Right lung (tissue), 10 donors: Measurements from ENCODE around the gene ZBTB1. TPM values are rescaled to one million over a fixed set of nuclear protein-coding genes. Genes with fewer than 3 reads are reported as not detected.

Source experiments
- DNase-seq, 2 donors: peaks; one replicate each; pipeline ENCODE4 v3.0.0-alpha.2; 2013
- long read RNA-seq, 8 donors: transcript quantifications; one replicate each; lab custom pipeline, GENCODE V29; 2026
- polyA plus RNA-seq, 5 donors: library from polyadenylated mRNA; unstranded; fragments of 120-200 nt; gene quantifications; one replicate each; pipeline versions ENCODE4 v1.2.1 to v1.2.3, GENCODE V29; 2013; ENCODE audit warnings: inconsistent platforms in 1 of 5, low replicate concordance in 1 of 5; ENCODE audit not compliant: insufficient read length in 5 of 5, insufficient read depth in 1 of 5

Gene ZBTB1, protein sequence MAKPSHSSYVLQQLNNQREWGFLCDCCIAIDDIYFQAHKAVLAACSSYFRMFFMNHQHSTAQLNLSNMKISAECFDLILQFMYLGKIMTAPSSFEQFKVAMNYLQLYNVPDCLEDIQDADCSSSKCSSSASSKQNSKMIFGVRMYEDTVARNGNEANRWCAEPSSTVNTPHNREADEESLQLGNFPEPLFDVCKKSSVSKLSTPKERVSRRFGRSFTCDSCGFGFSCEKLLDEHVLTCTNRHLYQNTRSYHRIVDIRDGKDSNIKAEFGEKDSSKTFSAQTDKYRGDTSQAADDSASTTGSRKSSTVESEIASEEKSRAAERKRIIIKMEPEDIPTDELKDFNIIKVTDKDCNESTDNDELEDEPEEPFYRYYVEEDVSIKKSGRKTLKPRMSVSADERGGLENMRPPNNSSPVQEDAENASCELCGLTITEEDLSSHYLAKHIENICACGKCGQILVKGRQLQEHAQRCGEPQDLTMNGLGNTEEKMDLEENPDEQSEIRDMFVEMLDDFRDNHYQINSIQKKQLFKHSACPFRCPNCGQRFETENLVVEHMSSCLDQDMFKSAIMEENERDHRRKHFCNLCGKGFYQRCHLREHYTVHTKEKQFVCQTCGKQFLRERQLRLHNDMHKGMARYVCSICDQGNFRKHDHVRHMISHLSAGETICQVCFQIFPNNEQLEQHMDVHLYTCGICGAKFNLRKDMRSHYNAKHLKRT
- polyA plus RNA-seq, result 10 to 100 TPM; 52.1 to 84.0 (median 69.6) TPM
- long read RNA-seq, donor 1, full-length matches to known transcripts, result 2 of 37 reads
- long read RNA-seq, donor 1, partial matches to known transcripts, result 35 of 37 reads
- long read RNA-seq, donor 1, other reads (novel, unspliced or antisense), result 0 of 37 reads
- long read RNA-seq, donor 2, partial matches to known transcripts, result 37 of 37 reads
- long read RNA-seq, donor 2, other reads (novel, unspliced or antisense), result 0 of 37 reads
- long read RNA-seq, donor 3, full-length matches to known transcripts, result 2 of 18 reads
- long read RNA-seq, donor 3, partial matches to known transcripts, result 16 of 18 reads
- long read RNA-seq, donor 3, other reads (novel, unspliced or antisense), result 0 of 18 reads
- long read RNA-seq, donor 4, partial matches to known transcripts, result 13 of 13 reads
- long read RNA-seq, donor 4, other reads (novel, unspliced or antisense), result 0 of 13 reads
- long read RNA-seq, donor 5, full-length matches to known transcripts, result 1 of 54 reads
- long read RNA-seq, donor 5, partial matches to known transcripts, result 53 of 54 reads
- long read RNA-seq, donor 5, other reads (novel, unspliced or antisense), result 0 of 54 reads
- long read RNA-seq, donor 6, full-length matches to known transcripts, result 2 of 32 reads
- long read RNA-seq, donor 6, partial matches to known transcripts, result 30 of 32 reads
- long read RNA-seq, donor 6, other reads (novel, unspliced or antisense), result 0 of 32 reads
- long read RNA-seq, donor 7, full-length matches to known transcripts, result 2 of 18 reads
- long read RNA-seq, donor 7, partial matches to known transcripts, result 16 of 18 reads
- long read RNA-seq, donor 7, other reads (novel, unspliced or antisense), result 0 of 18 reads
- long read RNA-seq, donor 8, partial matches to known transcripts, result 9 of 9 reads
- long read RNA-seq, donor 8, other reads (novel, unspliced or antisense), result 0 of 9 reads

DNA sequence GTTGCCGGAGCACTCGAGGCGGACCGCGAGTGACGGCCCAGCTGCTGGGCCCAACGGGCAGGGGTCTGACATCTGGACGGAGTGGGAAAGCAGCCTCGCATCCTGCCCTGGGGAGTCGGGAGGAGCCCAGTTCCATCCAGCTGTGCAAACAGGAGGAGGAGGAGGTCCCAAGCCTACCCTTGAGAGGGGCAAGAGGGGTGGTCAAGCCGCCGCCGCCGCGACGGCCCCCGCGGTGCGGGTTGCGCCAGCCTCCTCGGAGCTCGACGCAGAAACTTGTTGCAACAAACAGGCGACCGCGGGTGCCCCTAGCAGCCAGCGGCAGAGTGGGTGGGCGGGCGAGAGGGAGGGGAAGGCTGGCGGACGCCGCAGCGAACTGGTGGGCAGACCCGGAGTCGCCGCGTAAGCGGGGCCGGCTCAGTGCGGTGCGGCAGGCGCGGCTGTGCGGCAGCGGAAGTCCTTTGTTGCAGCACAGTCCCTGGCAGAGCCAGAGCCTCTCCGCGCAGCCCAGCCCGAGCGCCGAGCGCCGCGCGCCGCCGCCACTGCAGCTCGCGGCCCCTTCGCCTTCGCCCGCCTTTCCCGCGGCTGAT, at the start of gene ZBTB1:
ZBTB1 (plus strand) TSS at position 461 of the 587 bp plus-strand sequence. CDS start 16,735 bp downstream, outside the sequence.
- DNase-seq, result peak; percentile 86 to 88

DNA sequence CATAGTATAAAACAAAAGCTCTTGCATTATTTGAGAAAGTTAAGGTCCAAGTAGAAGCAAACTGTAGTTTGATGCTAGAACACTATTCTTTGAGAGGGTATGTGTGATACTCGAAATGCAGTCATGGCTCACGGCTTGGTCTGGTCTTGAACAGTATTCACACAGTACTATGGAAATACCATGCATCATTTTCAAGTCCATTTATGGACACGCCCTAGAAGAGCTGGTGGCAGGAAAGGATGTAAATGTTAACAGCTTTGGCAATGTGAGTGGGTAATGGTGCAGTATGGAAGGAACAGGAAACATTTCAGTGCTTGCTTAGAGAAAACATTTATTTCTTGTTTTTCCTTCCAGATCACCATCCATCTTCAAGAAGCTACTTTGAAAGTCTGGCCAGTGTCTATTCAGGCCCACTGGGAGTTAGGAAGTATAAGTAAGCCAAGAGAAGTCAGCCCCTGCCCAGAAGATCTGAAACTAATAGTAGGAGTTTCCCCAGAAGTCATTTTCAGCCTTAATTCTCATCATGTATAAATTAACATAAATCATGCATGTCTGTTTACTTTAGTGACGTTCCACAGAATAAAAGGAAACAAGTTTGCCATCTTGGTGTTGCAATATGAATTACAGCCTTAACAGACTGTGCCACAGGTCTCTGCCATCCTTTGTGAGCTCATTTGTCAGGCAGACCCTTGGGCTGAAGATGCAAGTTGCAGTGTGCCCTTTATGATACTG, 45.0 kb upstream of the ZBTB1 start:
- DNase-seq, result no peak

DNA sequence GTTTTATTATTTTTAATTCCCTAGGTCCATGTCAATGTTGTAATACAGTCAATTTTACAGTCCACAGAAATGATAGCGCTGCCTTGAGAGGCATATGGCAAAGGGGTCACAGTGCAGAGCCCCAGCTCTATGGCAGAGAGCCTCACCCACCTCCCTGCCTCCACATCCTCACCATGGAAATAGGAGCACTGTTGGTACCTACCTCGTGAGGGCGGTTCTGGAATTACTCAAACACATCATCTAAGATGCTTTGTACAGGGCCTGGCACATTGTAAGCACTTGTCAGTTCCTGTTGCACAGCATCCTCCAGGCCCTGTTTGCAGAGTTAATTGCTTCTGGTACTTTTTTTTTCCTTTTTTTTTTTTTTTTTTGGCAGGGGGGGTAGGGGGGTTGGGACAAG, 43.3 kb upstream of the ZBTB1 start:
- DNase-seq, result no peak

DNA sequence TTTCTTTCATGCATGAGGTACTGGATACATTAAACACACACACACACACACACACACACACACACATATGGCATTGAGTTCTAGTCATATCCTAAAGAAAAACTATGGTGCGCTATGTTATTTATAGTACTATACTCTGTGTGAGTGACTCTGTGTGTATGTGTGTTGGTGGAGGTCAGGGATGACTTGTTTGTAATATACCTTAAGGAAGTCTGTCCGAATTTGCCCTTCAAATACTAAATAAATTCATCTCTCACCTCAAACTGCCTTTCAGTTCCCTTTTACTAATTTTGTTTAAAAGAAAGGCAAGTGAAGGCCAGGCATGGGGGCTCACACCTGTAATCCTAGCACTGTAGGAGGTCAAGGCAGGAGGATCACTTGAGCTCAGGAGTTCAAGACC, 41.4 kb upstream of the ZBTB1 start:
- DNase-seq, result no peak

DNA sequence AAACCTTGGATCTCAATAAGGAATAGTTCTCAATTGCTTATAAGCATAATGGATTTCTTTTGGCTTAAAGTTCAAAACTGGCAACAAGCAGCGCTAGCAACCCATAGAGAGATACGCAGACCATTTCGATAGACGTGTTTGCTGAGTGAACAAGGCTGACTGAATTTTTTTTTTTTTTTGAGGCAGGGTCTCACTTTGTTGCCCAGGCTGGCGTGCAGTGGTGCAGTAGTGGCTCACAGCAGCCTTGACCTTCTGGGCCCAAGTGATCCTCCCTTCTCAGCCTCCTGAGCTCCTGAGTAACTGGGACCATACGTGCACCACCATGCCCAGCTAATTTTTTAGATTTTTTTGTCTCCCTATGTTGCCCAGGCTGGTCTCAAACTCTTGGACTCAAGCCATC, 40.7 kb upstream of the ZBTB1 start:
- no peak for DNase-seq

DNA sequence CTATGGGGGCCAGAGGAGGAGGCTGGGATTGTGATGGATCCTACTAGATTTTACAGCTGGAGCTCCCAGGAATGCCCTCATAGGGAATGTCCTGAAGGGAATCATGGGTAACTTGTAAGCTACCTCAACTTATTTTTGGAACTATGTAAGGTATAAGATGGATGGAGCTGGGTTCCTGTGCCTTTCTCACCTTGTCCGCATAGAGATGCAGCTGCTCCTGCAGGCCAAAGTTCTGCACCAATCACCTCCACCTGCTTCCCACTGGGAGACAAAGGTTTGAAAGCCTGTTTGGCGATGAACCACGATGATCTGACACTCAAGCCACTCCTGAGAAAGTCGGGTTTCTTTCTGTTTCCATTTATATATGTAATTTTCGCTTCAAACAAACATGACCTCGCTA, 39.9 kb upstream of the ZBTB1 start:
- no peak for DNase-seq

DNA sequence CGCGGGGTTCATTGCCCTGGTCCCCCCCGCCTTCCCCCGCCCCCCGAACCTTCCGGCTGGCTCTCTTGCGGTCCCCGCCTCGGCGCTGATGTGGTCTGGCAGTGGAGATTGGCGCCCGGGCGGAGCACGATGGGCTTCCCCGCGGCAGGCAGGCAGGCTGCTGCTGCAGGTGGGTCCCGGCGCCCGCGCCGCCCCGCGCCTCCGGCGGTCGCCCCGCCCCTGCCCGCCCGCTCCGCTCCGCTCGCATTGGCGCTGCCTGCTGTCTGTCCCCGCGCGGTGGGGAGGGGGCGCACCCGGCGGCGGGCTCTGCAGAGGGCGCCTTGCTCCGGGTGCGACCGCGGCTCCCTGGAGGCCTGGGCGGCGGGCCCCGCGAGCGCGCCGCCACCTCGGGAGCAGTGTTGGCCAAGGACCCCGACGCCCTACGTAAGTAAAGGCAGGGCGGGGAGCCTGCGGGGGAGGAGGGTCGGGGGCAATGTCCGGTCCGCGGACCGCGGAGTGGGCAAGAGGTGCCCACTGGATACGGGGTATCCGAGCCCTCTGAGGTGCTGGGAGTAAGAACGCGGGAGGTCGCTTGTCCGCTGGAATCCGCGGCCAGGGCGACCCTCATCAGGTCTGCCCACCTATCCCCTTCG, 39.3 kb upstream of the ZBTB1 start, which contains the start of gene AKAP5:
AKAP5 (plus strand) TSS at position 309 of the 632 bp plus-strand sequence. CDS start 2,896 bp downstream, outside the sequence.
- DNase-seq, result peak; percentile 67

DNA sequence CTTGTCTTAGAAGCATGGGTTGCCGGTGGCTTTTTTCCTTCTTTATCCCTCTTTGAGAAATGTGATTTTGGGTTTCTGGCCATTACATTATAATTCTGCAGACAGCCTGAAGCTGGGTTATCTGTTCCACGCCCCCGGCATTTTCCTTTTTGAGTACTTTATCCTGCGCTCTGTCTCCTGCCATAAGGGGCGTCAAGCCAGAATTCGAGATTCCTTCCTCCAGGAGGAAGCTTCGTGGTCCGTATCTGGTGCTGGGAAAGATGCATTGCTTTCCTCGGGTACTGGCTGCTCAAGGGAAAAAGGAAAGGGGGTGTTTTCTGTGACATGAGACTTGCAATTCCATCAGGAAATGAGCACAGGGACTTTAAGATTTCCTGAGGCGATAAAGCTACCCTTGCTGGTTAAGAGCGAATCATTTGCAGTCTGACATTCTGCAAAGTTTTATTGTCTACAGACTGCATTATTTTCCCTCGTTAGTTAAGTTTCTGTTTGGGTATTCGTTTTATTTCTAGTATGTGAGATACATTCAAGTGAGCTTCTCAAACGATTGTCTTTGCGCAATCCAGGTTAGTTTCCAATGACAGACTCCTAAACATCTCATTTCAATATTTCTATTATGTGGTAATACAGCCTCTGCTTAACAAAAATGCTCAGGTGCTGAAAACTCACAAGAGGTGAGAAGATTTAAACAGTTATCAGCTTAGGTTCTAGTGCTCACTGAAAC, 38.6 kb upstream of the ZBTB1 start:
- no peak for DNase-seq

DNA sequence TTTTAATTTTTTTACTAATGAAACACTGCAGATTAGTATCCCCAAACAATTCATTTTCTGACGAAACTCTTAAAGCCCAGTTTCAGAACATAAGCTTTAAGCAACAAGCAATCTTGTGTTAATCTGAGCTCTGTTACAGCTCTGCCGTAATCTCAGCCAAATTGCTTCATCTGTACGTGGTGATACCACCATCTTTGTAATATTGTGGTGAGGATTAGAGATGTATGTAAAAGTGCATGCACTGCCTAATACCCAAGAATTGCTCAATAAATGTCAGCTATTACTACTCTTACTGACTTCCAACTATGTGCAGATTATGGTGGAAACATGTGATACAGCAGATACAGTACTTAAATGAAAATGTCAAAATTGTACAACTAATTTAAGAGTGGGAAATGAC, 37.5 kb upstream of the ZBTB1 start:
- DNase-seq, result no peak

DNA sequence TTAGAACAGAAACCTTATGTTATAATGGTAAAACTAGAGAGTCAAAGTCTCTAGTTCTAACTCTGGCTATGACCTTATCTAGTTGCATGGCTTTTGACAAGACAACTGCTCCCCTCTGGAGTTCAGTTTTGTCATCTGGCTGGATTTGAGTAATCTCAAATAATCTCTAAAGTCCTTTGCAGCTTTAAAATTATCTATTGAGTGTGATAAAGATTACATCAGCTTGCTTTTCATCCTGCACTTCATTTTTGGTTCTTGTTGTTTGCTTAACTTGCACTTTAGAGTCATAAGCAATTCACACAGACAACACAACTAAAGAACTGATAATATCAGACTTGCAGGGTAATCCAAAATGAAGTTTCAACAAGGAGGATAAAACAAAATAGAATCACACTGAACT, 37.0 kb upstream of the ZBTB1 start:
- DNase-seq, result no peak

DNA sequence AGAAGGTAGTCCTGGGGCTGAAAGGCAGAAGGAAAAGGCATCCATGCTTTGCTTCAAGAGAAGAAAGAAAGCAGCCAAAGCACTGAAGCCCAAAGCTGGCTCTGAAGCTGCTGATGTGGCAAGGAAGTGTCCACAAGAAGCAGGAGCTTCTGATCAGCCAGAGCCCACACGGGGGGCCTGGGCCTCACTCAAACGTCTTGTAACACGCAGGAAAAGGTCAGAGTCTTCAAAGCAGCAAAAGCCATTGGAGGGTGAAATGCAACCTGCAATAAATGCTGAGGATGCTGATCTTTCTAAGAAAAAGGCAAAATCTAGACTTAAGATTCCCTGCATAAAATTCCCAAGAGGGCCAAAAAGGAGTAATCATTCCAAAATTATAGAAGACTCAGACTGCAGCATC, 36.1 kb upstream of the ZBTB1 start:
- DNase-seq, result no peak

DNA sequence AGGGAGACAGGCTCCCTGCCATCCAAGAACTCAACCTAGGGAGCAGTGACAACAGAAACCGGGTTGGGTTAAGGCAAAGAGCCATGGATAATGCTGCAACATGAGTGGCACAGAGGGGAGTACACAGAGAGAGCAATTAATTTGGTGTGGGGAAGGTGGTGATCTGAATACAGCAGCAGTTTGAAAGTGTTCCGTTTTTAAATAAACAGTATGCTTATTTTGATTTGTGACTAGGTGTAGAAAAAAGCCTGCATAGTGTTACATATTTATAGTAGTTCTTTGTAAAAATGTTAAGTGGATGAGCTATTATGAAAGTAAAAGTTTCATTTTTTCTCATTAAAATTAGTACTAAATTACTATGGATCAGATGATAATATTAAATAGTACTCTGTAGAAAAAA, 30.5 kb upstream of the ZBTB1 start:
- DNase-seq, result no peak

DNA sequence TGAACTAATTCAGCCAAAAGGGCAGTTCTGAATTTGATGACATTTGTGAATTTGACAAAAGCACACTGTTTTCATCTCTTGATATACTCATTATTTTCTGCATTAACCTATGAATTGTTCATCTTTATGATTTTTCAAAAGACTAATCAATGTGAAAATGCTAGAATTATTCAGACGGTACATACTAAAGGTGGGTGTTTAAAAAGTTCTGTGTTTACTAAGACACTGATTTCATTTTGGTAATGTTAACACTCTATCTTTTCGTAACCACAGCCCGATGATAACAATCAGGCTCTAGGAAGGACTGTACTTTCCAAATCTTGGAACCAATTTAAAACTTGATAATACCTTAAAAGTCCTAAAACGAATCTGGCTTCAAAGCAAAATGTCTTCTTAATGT, 29.9 kb upstream of the ZBTB1 start:
- DNase-seq, result no peak

DNA sequence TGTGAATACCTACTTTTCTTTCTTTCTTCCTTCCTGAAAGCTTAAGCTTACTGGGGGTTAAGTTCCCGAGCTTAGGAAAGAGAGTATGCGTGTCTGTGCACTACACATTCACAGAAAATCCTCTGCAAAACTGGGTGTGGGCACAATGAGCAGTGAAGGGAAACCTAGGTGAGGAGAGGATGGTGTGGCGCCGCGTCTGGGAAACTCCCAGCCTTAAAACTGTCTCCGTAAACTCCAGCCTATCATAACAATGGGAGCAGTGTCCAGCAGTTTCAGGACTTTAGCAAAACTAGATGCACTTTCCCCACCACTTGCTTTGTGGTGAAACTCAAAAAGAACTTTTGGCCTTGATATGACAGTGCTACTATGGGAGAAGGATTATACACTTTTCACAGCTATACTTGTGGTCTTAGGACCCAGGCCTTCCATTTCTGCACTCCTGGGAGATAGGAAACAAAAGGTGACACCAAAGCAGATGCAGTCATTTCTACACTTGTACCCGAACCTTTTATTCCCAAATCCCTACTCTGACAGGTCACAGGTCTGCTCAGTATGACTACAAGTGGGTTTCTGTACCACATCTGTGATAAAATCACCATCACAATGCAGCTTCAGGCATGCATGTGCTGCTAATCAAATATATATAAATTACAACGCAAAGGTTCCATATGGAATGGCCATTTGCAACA, 28.8 kb upstream of the ZBTB1 start:
- DNase-seq, result no peak

DNA sequence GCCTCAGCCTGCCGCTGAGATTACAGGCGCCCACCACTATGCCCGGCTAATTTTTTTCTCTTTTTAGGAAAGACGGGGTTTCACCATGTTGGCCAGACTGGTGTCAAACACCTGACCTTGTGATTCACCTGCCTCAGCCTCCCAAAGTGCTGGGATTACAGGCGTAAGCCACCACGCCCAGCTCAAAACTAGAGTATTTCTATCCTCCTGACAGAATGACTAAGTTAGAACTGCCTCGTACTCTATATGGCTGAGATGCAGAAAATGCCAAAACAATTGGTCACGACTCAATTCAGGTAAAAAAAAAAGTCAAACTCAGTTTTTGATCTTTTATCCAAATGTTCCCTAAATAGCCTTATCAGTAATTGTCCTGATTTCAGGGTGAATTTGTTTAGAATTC, 28.1 kb upstream of the ZBTB1 start:
- no peak for DNase-seq

DNA sequence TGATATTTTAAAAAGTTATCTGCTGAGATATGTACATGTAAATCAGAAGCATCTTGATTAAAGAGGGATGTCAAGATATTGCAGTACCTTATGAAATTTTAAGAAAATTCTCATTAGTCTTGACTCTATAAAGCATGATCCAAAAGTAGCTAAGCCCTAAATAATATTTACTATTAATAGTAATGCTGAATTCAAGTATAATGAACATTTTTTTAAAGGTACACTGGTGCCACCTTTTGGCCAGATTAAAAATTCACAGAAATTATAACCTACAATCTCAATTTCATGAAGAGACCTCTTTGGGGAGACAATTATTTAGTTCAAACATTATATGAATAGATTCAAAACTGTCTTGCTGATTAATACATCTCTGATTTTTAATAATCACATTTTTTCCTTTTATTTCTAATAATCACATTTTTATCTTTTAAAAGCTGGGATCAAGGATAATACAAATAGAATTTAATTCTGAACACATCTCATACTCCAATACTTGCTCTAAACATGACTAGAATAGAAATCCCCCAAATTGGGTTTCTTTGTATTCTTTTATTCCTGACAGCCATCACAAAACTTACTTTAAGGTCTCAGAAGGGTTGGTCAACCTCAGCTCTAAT, 25.8 kb upstream of the ZBTB1 start:
- DNase-seq, result no peak

DNA sequence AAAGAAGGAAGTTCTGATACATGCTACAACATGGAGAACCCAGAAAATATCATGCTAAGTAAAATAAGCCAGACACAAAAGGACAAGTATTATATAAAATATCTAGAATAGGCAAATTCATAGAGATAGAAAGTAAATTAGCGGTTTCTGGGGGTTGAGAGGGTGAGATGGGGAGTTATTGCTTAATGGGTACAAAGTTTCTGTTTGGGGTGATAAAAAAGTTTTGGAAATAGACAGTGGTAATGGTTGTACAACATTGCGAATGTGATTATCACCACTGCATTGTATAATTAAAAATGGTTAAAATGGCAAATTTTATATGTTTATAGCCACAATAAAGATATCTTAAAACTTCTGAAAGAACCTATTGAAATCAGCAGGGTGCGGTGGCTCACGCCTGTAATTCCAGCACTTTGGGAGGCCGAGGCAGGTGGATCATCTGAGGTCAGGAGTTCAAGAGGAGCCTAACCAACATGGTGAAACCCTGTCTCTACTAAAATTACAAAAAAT, 15.9 kb upstream of the ZBTB1 start:
- no peak for DNase-seq
